Brain pericyte (primary cell): Measurements from ENCODE around the gene SFN.
"Not testable (repeated sequence)": the region's sequence is repeated elsewhere in the genome, so short reads cannot be mapped to it uniquely, and the experiment has no call there.

Source experiments
- DNase-seq: peaks from one replicate; pipeline ENCODE4 v3.0.0-alpha.2; 2012; ENCODE audit warnings: low read depth, low spot score

The SFN gene

GRCh38 chr1:26839339-26839722 lies 23.6 kb upstream of the SFN start:
- DNase-seq: no peak

- no peak for DNase-seq
Observed at GRCh38 chr1:26839779-26840178, 23.2 kb upstream of the SFN start.

GRCh38 chr1:26844424-26845196 lies 18.3 kb upstream of the SFN start:
- DNase-seq: no peak

GRCh38 chr1:26847826-26848225 lies 15.1 kb upstream of the SFN start:
- DNase-seq: not testable (repeated sequence)

GRCh38 chr1:26848499-26848898 lies 14.4 kb upstream of the SFN start:
- no peak for DNase-seq

- no peak for DNase-seq
Observed at GRCh38 chr1:26848941-26849774, 13.8 kb upstream of the SFN start.

GRCh38 chr1:26851106-26851684 lies 11.8 kb upstream of the SFN start:
- no peak for DNase-seq

- no peak for DNase-seq
Observed at GRCh38 chr1:26852701-26853100, 10.2 kb upstream of the SFN start.

GRCh38 chr1:26853156-26853555 lies 9.8 kb upstream of the SFN start:
- DNase-seq: no peak

- no peak for DNase-seq
Observed at GRCh38 chr1:26853600-26853999, 9.3 kb upstream of the SFN start.

GRCh38 chr1:26854906-26855305 lies 8.0 kb upstream of the SFN start:
- DNase-seq: no peak

- no peak for DNase-seq
Observed at GRCh38 chr1:26855636-26856035, 7.3 kb upstream of the SFN start.

- no peak for DNase-seq
Observed at GRCh38 chr1:26856181-26856580, 6.8 kb upstream of the SFN start.

GRCh38 chr1:26856604-26857469 lies 6.1 kb upstream of the SFN start:
- no peak for DNase-seq

- DNase-seq: no peak
Observed at GRCh38 chr1:26857473-26858060, 5.4 kb upstream of the SFN start.

- DNase-seq: no peak
Observed at GRCh38 chr1:26858160-26858559, 4.8 kb upstream of the SFN start.

- no peak for DNase-seq
Observed at GRCh38 chr1:26858891-26859640, 3.9 kb upstream of the SFN start.

- DNase-seq: no peak
Observed at GRCh38 chr1:26861286-26861701, 1.7 kb upstream of the SFN start.

GRCh38 chr1:26861889-26862378 lies 1.0 kb upstream of the SFN start:
- DNase-seq: no peak

- no peak for DNase-seq
Observed at GRCh38 chr1:26863685-26864077, 732 bp downstream of the SFN start.
